ENCODE results near the gene M1AP.
"Not testable (repeated sequence)": the region's sequence is repeated elsewhere in the genome, so short reads cannot be mapped to it uniquely, and the experiment has no call there.

The M1AP gene

GRCh38 chr2:74646834-74647482 lies 1.2 kb downstream of the M1AP start:
- no peak for DNase-seq

- DNase-seq, result no peak
These were observed 1.9 kb downstream of the M1AP start for GRCh38 chr2:74646201-74646600.

- no peak for DNase-seq
These were observed 2.8 kb downstream of the M1AP start for GRCh38 chr2:74645344-74645743.

GRCh38 chr2:74639550-74639949 lies 8.6 kb downstream of the M1AP start:
- DNase-seq, result no peak

- DNase-seq, result no peak
These were observed 15.2 kb downstream of the M1AP start for GRCh38 chr2:74632939-74633312.

- no peak for DNase-seq
These were observed 15.8 kb downstream of the M1AP start for GRCh38 chr2:74632209-74632938.

GRCh38 chr2:74630454-74630853 lies 17.7 kb downstream of the M1AP start:
- DNase-seq, result not testable (repeated sequence)

GRCh38 chr2:74628538-74629105 lies 19.5 kb downstream of the M1AP start:
- DNase-seq, result no peak

GRCh38 chr2:74625658-74626425 lies 22.3 kb downstream of the M1AP start:
- no peak for DNase-seq

GRCh38 chr2:74620671-74621070 lies 27.5 kb downstream of the M1AP start:
- no peak for DNase-seq

- DNase-seq, result no peak
These were observed 28.4 kb downstream of the M1AP start for GRCh38 chr2:74619651-74620297.

- DNase-seq, result no peak
These were observed 29.6 kb downstream of the M1AP start for GRCh38 chr2:74618410-74619083.

GRCh38 chr2:74617122-74617521 lies 31.0 kb downstream of the M1AP start:
- DNase-seq, result no peak

- DNase-seq, result no peak
These were observed 41.2 kb downstream of the M1AP start for GRCh38 chr2:74606927-74607326.

GRCh38 chr2:74603282-74604000 lies 44.7 kb downstream of the M1AP start:
- peak; percentile 40 for DNase-seq

- DNase-seq, result peak; percentile 46
These were observed 45.4 kb downstream of the M1AP start for GRCh38 chr2:74602586-74603281.

- no peak for DNase-seq
These were observed 48.5 kb downstream of the M1AP start for GRCh38 chr2:74599676-74600075.

- no peak for DNase-seq
These were observed 50.7 kb downstream of the M1AP start for GRCh38 chr2:74597410-74597809.

GRCh38 chr2:74596584-74596983 lies 51.5 kb downstream of the M1AP start:
- no peak for DNase-seq

- no peak for DNase-seq
These were observed 54.0 kb downstream of the M1AP start for GRCh38 chr2:74593826-74594772.

Data from activated CD4-positive, alpha-beta T cell treated with anti-CD3 and anti-CD28 coated beads, Interleukin-10, Interleukin-2, amounts not matched to agents 100 ng/mL and 50 ng/mL, durations not matched to agents 16 hours and 8 hours (primary cell).